A549 (cell line): ENCODE data around the gene ZNF496. TPM values are rescaled to one million over a fixed set of nuclear protein-coding genes. Genes with fewer than 3 reads are reported as not detected.

ENCODE experiments used
- ATAC-seq, 2 experiments: fragments of 200-7000 bp in 1 of 2; fragments of >200 bp in 1 of 2; cut with Nextera tagmentation in 1 of 2; cut with Tn5 transposase in 1 of 2; 3 replicates each; pipeline versions ENCODE4 v1.8.0 to v1.9.1; 2018 to 2020; ENCODE audit warnings: mild to moderate bottlenecking in 1 of 2, moderate library complexity in 1 of 2
- CTCF ChIA-PET: fragments of 300-600 bp; sonication (Branson Sonifier 250); formaldehyde crosslinking; extraction: SDS; loops from one replicate; lab custom pipeline; 2021; ENCODE audit warnings: antibody characterized with exemption, inconsistent platforms; lab: Yijun Ruan, JAX
- POLR2A ChIA-PET: fragments of 350-600 bp; formaldehyde crosslinking; extraction: SDS; loops from one replicate; lab custom pipeline; 2021; ENCODE audit warnings: antibody characterized with exemption, inconsistent platforms; lab: Yijun Ruan, JAX
- DNase-seq, 2 experiments: peaks; one replicate each; pipeline versions ENCODE4 v3.0.0 to v3.0.0-alpha.2; 2011 to 2016; ENCODE audit warnings: low read depth in 1 of 2, low spot score in 1 of 2
- FAIRE-seq: peaks from 2 replicates; lab custom pipeline; 2011; peaks lifted over from hg19 to GRCh38; lab: Jason Lieb, UNC
- H3K27ac ChIP-seq, 2 experiments: fragments of >200 bp; sonication (Bioruptor Twin); formaldehyde crosslinking; 3 replicates each; pipeline ENCODE4 v1.5.1; 2016 to 2017
- H3K4me1 ChIP-seq: fragments of >200 bp; sonication (Bioruptor Twin); formaldehyde crosslinking; 3 replicates; pipeline ENCODE4 v1.6.1; 2016
- H3K4me2 ChIP-seq: fragments of >200 bp; sonication (Bioruptor Twin); formaldehyde crosslinking; 3 replicates; pipeline ENCODE4 v1.6.1; 2016
- H3K4me3 ChIP-seq: fragments of >200 bp; sonication (Bioruptor Twin); formaldehyde crosslinking; 3 replicates; pipeline ENCODE4 v1.5.1; 2016
- H3K9me3 ChIP-seq: fragments of >200 bp; sonication (Bioruptor Twin); formaldehyde crosslinking; 3 replicates; pipeline ENCODE4 v1.6.1; 2016
- ATOH8 ChIP-seq: fragments of 250-450 bp; sonication (Bioruptor Pico); IDR thresholded peaks from 2 replicates; pipeline ENCODE4 v1.5.0; 2020; ENCODE audit warnings: low read depth, mild to moderate bottlenecking, moderate library complexity
- CBX2 ChIP-seq: fragments of 200-600 bp; sonication (generic); IDR thresholded peaks from 2 replicates; pipeline ENCODE4 v1.6.1; 2016; ENCODE audit warnings: low read depth, mild to moderate bottlenecking, borderline replicate concordance
- CBX8 ChIP-seq: fragments of 200-600 bp; sonication (generic); IDR thresholded peaks from 2 replicates; pipeline ENCODE4 v1.6.1; 2016
- EHF ChIP-seq: fragments of 250-450 bp; sonication (Bioruptor Pico); IDR thresholded peaks from 2 replicates; pipeline ENCODE4 v1.5.0; 2020; ENCODE audit warnings: mild to moderate bottlenecking
- ELK1 ChIP-seq: fragments of 150-350 bp; IDR thresholded peaks from 2 replicates; pipeline ENCODE4 v1.6.1; 2014; ENCODE audit warnings: low read depth, mild to moderate bottlenecking, low read length
- ESRRA ChIP-seq: fragments of 150-350 bp; IDR thresholded peaks from 2 replicates; pipeline ENCODE4 v1.6.1; 2014; ENCODE audit warnings: mild to moderate bottlenecking, low read length, borderline replicate concordance
- GATA3 ChIP-seq: IDR thresholded peaks from 2 replicates; pipeline ENCODE4 v1.6.1; 2012; ENCODE audit warnings: borderline replicate concordance
- HOXA7 ChIP-seq: fragments of 250-450 bp; sonication (Bioruptor Pico); IDR thresholded peaks from 2 replicates; pipeline ENCODE4 v1.5.0; 2020; ENCODE audit warnings: mild to moderate bottlenecking, moderate library complexity
- JUN ChIP-seq, 2 experiments: fragments of >200 bp; sonication (Bioruptor Twin); formaldehyde crosslinking; IDR thresholded peaks; 2 replicates in 1 of 2; 3 replicates in 1 of 2; pipeline ENCODE4 v1.6.1; 2016 to 2017
- KDM1A ChIP-seq: fragments of 200-600 bp; sonication (generic); IDR thresholded peaks from 2 replicates; pipeline ENCODE4 v1.6.1; 2016; ENCODE audit warnings: low read depth, mild to moderate bottlenecking
- MAZ ChIP-seq: fragments of 150-350 bp; IDR thresholded peaks from 2 replicates; pipeline ENCODE4 v1.6.1; 2014; ENCODE audit warnings: antibody characterized with exemption, low read depth, low read length, borderline replicate concordance
- MYC ChIP-seq: IDR thresholded peaks from 2 replicates; pipeline ENCODE4 v1.6.1; 2012; ENCODE audit warnings: mild to moderate bottlenecking, inconsistent platforms, low read length, improper control_type of control experiment, borderline replicate concordance
- NFE2L2 ChIP-seq: fragments of 150-350 bp; conservative IDR thresholded peaks from 2 replicates; pipeline ENCODE4 v1.6.1; 2014; ENCODE audit warnings: low read length
- NR3C1 ChIP-seq: fragments of >200 bp; sonication (Bioruptor Twin); formaldehyde crosslinking; IDR thresholded peaks from 3 replicates; pipeline ENCODE4 v1.6.1; 2017
- PBX3 ChIP-seq: IDR thresholded peaks from 2 replicates; pipeline ENCODE4 v1.6.1; 2012
- PHF8 ChIP-seq: fragments of 200-600 bp; sonication (generic); IDR thresholded peaks from 2 replicates; pipeline ENCODE4 v1.6.1; 2016; ENCODE audit warnings: low read depth, mild to moderate bottlenecking, antibody characterized with exemption, moderate library complexity, borderline replicate concordance
- POLR2AphosphoS2 ChIP-seq: conservative IDR thresholded peaks from 2 replicates; pipeline ENCODE4 v1.6.1; 2012; ENCODE audit warnings: low read length, improper control_type of control experiment, inconsistent platforms
- RARB ChIP-seq: fragments of 250-450 bp; sonication (Bioruptor Pico); IDR thresholded peaks from 2 replicates; pipeline ENCODE4 v1.8.0; 2021; ENCODE audit warnings: mild to moderate bottlenecking, moderate library complexity
- RNF2 ChIP-seq: fragments of 200-600 bp; sonication (generic); IDR thresholded peaks from 2 replicates; pipeline ENCODE4 v1.6.1; 2016; ENCODE audit warnings: low read depth, mild to moderate bottlenecking, antibody characterized with exemption, moderate library complexity, borderline replicate concordance
- SMC3 ChIP-seq: fragments of >200 bp; sonication (Bioruptor Twin); formaldehyde crosslinking; IDR thresholded peaks from 3 replicates; pipeline ENCODE4 v1.6.1; 2018; ENCODE audit warnings: inconsistent platforms
- SREBF2 ChIP-seq: fragments of 450-650 bp; IDR thresholded peaks from 2 replicates; pipeline ENCODE4 v1.6.1; 2014; ENCODE audit warnings: mild to moderate bottlenecking, moderate library complexity
- USF2 ChIP-seq: fragments of 450-650 bp; IDR thresholded peaks from 2 replicates; pipeline ENCODE4 v1.6.1; 2014; ENCODE audit warnings: antibody characterized with exemption
- WGBS: methylation state at CpG from one replicate; pipeline ENCODE4 v1.1.6; 2017; ENCODE audit errors: missing lambda C conversion rate; 5-methylcytosine and 5-hydroxymethylcytosine counted together
- polyA plus RNA-seq, 4 experiments: library from polyadenylated mRNA; depleted of rRNA in 3 of 4; stranded (reverse); fragments of >200 nt; fragmentation: RNase III in 1 of 4; extraction: RNeasy Plus Mini Kit Qiagen cat#74134 plus additional on column Dnase treatment in 1 of 4; gene quantifications; 2 replicates in 3 of 4; 3 replicates in 1 of 4; pipeline ENCODE4 v1.2.3, GENCODE V29; 2011 to 2017

Gene ZNF496
- polyA plus RNA-seq, 2 of the 4 experiments (the other 2 are of a cell fraction), result 13.1 to 16.1 TPM

- POLR2A ChIA-PET, result no interaction called here
- H3K4me1 ChIP-seq, result no peaks in the 10 kb centered on the region
- 88% methylated on average over 1 of the region's 1 CpG for WGBS
- H3K4me3 ChIP-seq, result no peak overlapping the region
- H3K9me3 ChIP-seq, result no peaks in the 10 kb centered on the region
- no peak for ATAC-seq
- CTCF ChIA-PET, result interaction anchor here (1.1 to 1.5 kb wide), 2 partner anchors 16 to 417 kb away, joined by 3 read pairs; no protein-coding TSS in a partner anchor
- DNase-seq, result no peak
- TF ChIP-seq CBX8 (no peak), USF2 (no peak), NFE2L2 (no peak), SMC3 (no peak), KDM1A (no peak), JUN (IDR thresholded peaks at IDR 0.05) (no peak), NR3C1 (no peak)
- no peak for FAIRE-seq
- H3K27ac ChIP-seq, result no peak overlapping the region
- no peak overlapping the region for H3K4me2 ChIP-seq
Measured at GRCh38 chr1:247324204-247324787, 7.4 kb downstream of the ZNF496 start.

- H3K4me2 ChIP-seq, result no peak overlapping the region
- POLR2A ChIA-PET, result no interaction called here
- H3K4me3 ChIP-seq, result no peak overlapping the region
- 89% methylated on average over 12 of the region's 12 CpGs for WGBS
- no peak for TF ChIP-seq SREBF2
- TF ChIP-seq PHF8, result no peak
- TF ChIP-seq EHF, result no peak
- no peak for TF ChIP-seq NR3C1
- TF ChIP-seq RNF2, result no peak
- no peak for TF ChIP-seq ATOH8
- no peak for TF ChIP-seq CBX8
- no peak for TF ChIP-seq HOXA7 (CRISPR knock-in tag)
- TF ChIP-seq POLR2AphosphoS2, result no peak
- no peak for TF ChIP-seq PBX3
- no peak for TF ChIP-seq MAZ
- TF ChIP-seq CBX2, result no peak
- TF ChIP-seq MYC, result no peak
- no peak for TF ChIP-seq GATA3
- TF ChIP-seq RARB, result no peak
- TF ChIP-seq ESRRA, result no peak
- TF ChIP-seq ELK1, result no peak
- no peaks in the 10 kb centered on the region for H3K9me3 ChIP-seq
- no peaks in the 10 kb centered on the region for H3K4me1 ChIP-seq
- FAIRE-seq (no peak), ATAC-seq (no peak), DNase-seq (no peak)
- H3K27ac ChIP-seq, result no peak overlapping the region
- CTCF ChIA-PET, result no interaction called here
Measured at GRCh38 chr1:247322849-247323586, 8.6 kb downstream of the ZNF496 start.
